Fibroblast of the conjunctiva (primary cell): Measurements from ENCODE around the gene ZNF440.
"Not testable (repeated sequence)": the region's sequence is repeated elsewhere in the genome, so short reads cannot be mapped to it uniquely, and the experiment has no call there.

Experiments used
- DNase-seq: peaks from one replicate; pipeline ENCODE4 v3.0.0-alpha.2; 2010; ENCODE audit warnings: low read depth

Gene ZNF440

GRCh38 chr19:11814029-11814699 lies at the start of gene ZNF440:
TSS of gene ZNF440 (plus strand) at chr19:11814273. CDS start at chr19:11814448, 175 bp downstream.
- peak; percentile 84 for DNase-seq

- DNase-seq = peak; percentile 82
These were observed 47.2 kb upstream of the ZNF440 start, which contains the start of gene ZNF441 for GRCh38 chr19:11766597-11767591. TSS of gene ZNF441 (plus strand) at chr19:11767000. CDS start at chr19:11767194, 194 bp downstream.

GRCh38 chr19:11767633-11768133 lies 46.4 kb upstream of the ZNF440 start:
- DNase-seq = no peak

- no peak for DNase-seq
These were observed 44.1 kb upstream of the ZNF440 start for GRCh38 chr19:11769995-11770394.

- not testable (repeated sequence) for DNase-seq
These were observed 42.6 kb upstream of the ZNF440 start for GRCh38 chr19:11771520-11771919.

GRCh38 chr19:11776669-11777068 lies 37.4 kb upstream of the ZNF440 start:
- not testable (repeated sequence) for DNase-seq

- no peak for DNase-seq
These were observed 33.5 kb upstream of the ZNF440 start for GRCh38 chr19:11780431-11781020.

- DNase-seq = no peak
These were observed 32.6 kb upstream of the ZNF440 start for GRCh38 chr19:11781295-11782057.

- no peak for DNase-seq
These were observed 30.3 kb upstream of the ZNF440 start for GRCh38 chr19:11783767-11784166.

GRCh38 chr19:11784356-11784755 lies 29.7 kb upstream of the ZNF440 start:
- DNase-seq = no peak

- DNase-seq = no peak
These were observed 26.5 kb upstream of the ZNF440 start for GRCh38 chr19:11787536-11787935.

GRCh38 chr19:11792942-11793341 lies 21.1 kb upstream of the ZNF440 start:
- DNase-seq = no peak

GRCh38 chr19:11797491-11797890 lies 16.6 kb upstream of the ZNF440 start:
- peak; percentile 82 for DNase-seq

GRCh38 chr19:11798391-11799330 lies 15.4 kb upstream of the ZNF440 start, which contains the start of gene ZNF491:
TSS of gene ZNF491 (plus strand) at chr19:11798523. CDS start at chr19:11805954, 7,431 bp downstream.
- DNase-seq = peak; percentile 70

GRCh38 chr19:11806354-11807098 lies 7.5 kb upstream of the ZNF440 start:
- no peak for DNase-seq

- no peak for DNase-seq
These were observed 7.0 kb upstream of the ZNF440 start for GRCh38 chr19:11807099-11807380.

GRCh38 chr19:11813703-11814028 lies 407 bp upstream of the ZNF440 start:
- no peak for DNase-seq

- DNase-seq = no peak
These were observed 595 bp downstream of the ZNF440 start for GRCh38 chr19:11814700-11815035.

- no peak for DNase-seq
These were observed 7.5 kb downstream of the ZNF440 start for GRCh38 chr19:11821474-11822109.
